A549 treated with AZD2906 at 1 μM for 4 hours (cell line): Measurements from ENCODE around the gene KAT8. TPM values are rescaled to one million over a fixed set of nuclear protein-coding genes. Genes with fewer than 3 reads are reported as not detected.

Experiments
- total RNA-seq: library from RNA; stranded (reverse); fragments of 200-300 nt; extraction: Qiagen RNA extraction; gene quantifications from 5 replicates; pipeline ENCODE4 v1.2.3, GENCODE V29; 2022

KAT8 gene
- total RNA-seq, result 44.4 to 51.1 TPM (median 49.2 TPM) in 5 replicates

DNA sequence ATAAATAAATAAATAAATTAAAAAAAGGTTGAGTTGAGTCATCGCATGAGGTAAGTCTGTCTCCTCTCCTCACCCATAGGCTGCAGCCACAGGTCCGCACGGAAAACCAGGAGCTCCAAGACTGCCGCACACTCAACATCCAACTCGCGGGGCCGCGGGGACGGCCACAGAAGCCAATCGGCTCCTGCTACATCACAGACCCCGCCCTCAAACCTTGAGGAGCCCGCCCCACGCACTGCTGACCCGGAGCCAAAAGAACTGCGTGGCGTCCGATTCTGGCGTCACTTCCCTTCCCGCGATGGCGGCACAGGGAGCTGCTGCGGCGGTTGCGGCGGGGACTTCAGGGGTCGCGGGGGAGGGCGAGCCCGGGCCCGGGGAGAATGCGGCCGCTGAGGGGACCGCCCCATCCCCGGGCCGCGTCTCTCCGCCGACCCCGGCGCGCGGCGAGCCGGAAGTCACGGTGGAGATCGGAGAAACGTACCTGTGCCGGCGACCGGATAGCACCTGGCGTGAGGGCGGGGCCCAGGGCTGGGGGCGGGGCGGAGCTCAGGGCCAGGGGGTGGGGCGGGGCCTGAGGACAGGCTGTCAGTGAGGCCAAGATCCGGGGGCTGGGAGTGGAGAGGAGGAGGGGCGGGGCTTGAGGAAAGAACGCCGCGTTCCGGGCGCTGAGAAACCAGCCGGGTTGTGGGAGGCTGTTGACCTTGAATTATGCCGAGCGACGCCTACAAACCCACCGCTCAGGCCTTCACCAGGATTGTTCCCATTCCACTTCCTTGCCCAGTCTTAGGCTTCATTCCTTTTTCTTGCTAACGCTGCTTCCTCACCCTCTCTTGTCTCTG lies at the start of gene KAT8:
KAT8 (plus strand) TSS at position 281 of the 839 bp plus-strand sequence; CDS start at position 299, 18 bp downstream.

DNA sequence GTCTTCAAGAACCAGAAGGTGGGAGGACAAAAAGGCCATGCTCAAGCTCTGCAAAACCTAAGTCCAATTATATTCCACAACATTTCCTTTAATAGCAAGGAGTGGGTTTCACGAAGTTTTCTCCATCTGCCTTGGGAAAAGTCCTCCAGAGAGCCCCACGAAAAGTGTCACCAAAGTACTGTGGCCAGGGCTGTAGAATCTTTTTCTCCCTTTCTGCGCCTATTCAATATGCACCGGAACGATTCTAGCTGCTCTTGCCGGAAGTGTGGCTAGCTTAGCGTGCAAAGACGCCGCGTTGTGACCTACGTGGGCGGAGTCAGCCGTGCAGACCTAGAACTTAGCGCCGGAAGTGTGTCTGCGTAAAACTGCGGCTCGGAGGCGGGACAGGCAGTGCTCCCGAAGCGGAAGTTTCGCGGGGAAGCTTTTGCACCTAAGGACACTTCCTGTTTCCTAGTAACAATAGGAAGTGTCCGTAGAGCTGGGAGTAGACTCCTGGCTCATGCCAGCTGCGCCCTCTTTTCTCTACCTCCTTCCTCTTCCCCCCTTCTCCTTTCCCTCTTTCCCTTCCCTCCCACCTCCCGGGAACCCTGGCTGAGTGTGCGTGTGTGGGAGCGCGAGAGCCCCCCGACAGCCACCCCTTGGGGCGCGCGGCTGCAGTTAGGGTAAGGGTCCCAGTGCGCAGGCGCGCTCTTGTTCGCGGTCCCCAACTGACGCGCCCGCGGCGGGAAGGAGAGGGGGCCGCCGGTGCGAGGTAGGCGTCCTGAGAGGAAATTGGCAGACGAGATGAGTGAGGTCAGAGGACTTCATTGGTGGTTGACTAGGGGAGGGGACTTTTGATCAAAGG lies 43.3 kb upstream of the KAT8 start, which contains the start of the genes ZNF646 and ZNF668:
ZNF646 (plus strand) TSS at position 453 of the 844 bp plus-strand sequence. CDS start 1,903 bp downstream, outside the sequence.
ZNF668 (minus strand) TSS at position 271 of the 844 bp plus-strand sequence. CDS start 9,781 bp downstream, outside the sequence.

DNA sequence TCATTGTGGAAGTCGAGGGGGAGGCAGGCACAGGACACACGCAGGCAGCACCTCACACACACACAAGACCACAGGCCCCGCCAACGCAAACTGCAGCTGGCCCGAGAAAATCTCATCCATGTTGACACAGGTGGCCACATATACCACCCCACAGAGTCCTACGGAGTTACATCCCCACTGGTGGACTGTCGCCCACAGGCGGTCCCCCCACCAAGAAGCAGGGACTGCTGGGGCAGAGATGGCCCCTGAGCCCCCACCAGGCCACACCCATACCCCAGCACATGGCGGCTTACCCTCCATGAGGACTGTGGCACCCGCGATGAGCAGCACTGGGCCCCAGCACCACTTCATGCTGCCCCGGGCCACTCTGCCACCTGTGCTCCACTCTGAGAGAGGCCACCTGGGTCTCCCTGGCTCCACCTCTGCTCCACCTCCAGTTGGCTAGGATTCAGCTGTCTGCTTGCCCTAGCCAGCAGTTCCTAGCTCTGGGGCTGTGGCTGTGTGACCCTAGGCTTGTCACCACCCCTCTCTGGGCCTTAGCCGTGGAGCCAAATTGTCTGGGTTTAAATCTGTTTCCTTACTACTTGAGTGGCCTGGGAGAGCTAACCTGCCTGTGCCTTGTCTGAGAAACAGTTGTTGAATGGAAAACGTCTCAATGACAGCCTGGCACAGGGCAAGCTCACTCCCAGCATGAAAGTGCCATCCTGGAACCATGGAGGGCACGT lies 28.8 kb upstream of the KAT8 start, which contains the start of gene PRSS53:
PRSS53 (minus strand) TSS at position 485 of the 725 bp plus-strand sequence; CDS start at position 351, 134 bp downstream.

DNA sequence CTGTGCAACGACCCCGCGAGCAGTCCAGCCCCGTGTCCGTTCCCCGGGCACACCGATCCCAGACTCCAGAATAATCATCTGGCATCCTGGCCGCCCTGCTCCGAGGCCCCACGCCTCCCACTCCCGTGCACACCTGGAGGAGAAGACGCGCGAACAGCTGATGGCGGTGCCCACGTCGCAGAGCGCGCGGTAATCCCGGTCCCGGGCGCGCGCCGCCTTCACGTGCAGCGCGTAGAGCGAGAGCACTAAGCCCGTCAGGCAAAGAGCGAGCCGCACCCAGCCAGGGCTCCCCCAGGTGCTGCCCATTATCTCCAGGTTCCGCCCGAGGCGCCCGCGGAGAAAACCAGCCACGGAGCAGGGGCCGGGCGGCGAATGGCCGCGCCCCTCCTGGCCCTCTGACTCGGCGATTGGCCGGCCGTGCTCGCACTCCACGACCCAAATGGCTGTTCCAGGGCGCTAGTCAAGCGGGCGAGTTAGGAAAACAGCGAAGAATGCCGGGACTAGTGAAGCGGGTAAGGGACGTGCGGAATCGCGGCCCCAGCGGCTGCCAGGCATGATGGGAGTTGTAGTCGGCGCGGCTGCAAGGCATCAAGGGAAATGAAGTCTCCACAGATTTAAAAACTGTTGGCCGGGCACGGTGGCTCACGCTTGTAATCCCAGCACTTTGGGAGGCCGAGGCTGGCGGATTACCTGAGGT lies 22.9 kb upstream of the KAT8 start, which contains the start of gene VKORC1:
VKORC1 (minus strand) TSS at position 374 of the 697 bp plus-strand sequence; CDS start at position 306, 68 bp downstream.

DNA sequence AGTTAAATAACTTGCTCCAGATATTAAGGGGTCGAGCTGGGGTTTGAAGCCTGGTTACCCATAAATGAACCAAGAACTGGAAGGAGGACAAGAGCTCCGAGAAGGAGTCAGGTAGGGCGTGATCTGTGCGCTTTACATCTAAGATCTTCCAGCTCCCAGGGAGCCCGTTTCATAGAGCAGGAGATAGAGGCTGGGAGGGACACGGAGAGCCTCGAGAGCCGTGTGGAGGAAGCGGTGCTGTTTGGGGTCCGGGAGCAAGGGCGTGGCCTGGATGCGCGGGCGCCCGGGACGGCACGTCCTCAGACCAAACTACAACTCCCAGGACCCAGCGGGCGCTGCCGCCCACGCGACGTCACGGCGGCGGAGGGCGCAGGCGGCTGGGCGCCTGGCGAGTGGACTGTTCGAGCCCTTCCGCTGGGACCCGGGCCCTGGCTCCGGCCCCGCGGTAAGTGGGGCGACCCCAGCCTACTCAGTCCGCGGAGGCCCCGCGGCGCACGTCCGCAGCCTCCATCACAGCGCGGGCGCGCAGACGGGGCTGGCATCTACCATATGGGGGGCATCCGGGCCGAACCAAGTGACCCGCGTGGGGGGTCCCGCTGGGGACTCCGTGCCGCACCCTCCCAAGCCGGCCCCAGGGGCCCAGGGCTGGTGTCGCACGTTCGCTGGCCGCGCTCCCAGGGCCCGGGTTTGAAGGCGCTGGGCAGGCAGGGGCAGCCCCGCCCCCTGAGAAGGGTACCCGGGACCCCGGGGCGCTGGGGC lies 9.2 kb upstream of the KAT8 start, which contains the start of gene BCKDK:
BCKDK (plus strand) TSS at position 352 of the 759 bp plus-strand sequence. CDS start 838 bp downstream, outside the sequence.

DNA sequence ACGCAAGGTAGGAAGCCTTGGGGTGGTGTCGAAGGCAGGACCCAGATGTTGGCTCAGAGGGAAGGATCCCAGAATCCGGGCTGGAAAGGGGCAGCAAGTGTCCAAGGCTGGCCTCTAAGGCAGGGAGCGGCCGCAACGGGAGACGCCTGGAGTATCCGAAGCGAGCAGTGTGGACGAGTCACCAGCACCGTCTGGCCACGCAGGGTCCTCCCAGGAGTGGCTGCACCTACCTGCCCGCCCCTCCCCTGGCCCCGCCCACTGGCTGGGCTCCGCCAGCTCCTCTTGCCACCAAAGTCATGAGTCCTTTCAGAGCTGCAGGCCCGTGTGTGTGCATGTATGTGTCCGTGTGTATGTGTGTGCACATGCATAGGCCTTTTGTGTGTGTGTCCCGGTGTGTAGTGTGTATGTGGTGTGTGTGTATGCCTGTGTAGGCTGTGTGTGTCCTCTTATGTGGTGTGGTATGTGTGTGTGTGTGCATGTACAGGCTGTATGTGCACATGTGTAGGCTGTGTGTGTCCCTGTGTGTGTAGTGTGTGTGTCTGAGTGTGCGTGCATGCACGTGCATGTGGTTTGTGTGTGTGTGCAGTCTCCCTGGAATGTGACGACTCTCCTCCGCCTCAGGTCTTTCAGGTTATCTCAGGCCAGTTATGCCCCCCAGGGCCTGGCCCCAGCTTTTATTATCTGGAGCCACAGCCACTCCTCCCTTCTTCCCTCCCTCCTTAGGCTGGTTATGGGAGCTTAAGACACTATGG lies 18.2 kb downstream of the KAT8 start, which contains the start of gene PRSS8:
PRSS8 (minus strand) TSS at position 193 of the 752 bp plus-strand sequence. CDS start 229 bp downstream, outside the sequence.

DNA sequence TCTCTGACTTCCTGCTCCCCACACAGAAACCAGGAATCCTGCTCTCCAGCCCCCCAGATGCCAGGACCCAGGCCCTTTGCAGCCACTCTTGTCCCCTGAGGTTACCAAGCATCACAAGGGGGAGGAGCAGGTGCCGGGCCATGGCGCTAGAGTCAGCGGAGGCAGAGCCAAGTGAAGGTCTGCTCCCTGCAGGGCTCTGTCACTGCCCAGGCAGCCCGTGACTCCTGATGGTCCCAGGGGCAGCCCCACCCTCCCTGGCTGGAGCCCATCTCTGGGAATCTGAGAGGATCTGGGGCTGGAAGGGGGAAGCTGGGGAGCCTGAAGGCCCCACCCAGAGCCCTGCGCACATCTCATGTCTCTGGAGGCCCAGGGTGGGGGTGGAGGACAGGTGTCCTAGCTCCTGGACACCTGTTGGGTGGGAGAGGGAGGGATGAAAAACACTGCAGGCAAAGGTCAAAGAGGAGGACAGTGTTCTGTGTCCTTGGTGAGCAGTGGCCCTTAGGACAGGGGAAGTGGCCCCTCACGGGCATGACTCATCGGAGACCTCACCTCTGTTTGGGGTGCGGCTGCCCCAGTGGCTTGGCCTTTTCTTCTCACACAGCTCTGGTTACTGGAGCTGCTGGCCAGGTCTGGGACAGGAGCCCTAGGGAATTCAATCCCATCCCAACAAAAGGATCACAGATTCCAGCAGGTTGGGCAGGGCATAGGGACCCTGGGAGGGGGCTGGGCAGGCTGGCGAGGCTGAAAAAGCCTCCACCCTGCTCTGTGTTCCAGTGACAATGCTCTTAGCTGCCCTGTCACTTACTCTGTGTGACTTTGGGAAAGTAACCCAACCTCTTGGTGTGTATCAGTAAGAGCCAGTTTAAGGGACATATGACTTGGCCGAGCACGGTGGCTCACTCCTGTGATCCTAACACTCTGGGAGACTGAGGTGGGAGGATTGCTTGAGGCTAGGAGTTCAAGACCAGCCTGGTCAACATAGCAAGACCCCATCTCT lies 32.7 kb downstream of the KAT8 start, which contains the start of gene PRSS36:
PRSS36 (minus strand) TSS at position 173 of the 997 bp plus-strand sequence; CDS start at position 142, 31 bp downstream.

DNA sequence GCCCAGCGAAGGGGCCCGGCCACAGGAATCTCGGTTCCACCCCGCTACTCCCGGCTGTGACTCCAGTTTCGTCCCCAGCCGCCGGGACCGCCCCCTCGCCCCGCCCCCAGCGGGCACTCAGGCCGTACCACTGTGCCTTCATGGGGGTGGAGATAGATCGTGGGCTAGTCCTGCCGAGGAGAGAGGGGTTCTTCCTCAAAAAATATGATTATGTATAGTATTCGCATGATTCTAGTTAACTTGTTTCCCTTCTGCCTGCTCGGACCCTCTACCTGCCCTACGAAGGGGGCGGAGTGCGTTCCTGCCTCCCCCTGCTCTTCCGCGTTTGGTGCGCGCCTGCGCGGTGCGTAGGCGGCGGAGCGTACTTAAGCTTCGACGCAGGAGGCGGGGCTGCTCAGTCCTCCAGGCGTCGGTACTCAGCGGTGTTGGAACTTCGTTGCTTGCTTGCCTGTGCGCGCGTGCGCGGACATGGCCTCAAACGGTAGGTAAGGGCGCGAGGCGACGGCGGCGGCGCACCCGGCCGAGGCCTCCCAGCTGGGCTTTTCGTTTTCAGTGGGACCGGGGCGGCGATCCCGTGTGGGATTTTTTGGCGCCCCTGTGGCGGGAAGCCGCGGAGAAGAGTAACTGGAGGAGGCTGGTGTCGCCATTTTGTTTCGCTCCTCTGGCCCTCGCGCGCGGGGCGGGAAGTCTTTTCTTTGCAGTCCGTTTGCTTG lies 62.4 kb downstream of the KAT8 start, which contains the start of gene FUS:
FUS (plus strand) TSS at position 393 of the 713 bp plus-strand sequence; CDS start at position 469, 76 bp downstream.

Other genes starting within 250 kb of the KAT8 start
- gene BCL7C, start 223.6 kb upstream of the KAT8 start, total RNA-seq, result 26.3 to 45.4 TPM (median 43.8 TPM) in 5 replicates
- 0.16 to 0.29 TPM (median 0.17 TPM) in 5 replicates for gene CTF1, start 221.1 kb upstream of the KAT8 start, total RNA-seq
- gene FBXL19, start 194.1 kb upstream of the KAT8 start, total RNA-seq, result 12.0 to 20.0 TPM (median 16.8 TPM) in 5 replicates
- gene ORAI3, start 168.6 kb upstream of the KAT8 start, total RNA-seq, result 10.3 to 14.7 TPM (median 12.3 TPM) in 5 replicates
- gene SETD1A, start 159.9 kb upstream of the KAT8 start, total RNA-seq, result 18.3 to 20.3 TPM (median 18.6 TPM) in 5 replicates
- gene HSD3B7, start 132.5 kb upstream of the KAT8 start, total RNA-seq, result 13.5 to 17.0 TPM (median 14.5 TPM) in 5 replicates
- 1.4 to 1.7 TPM (median 1.6 TPM) in 5 replicates for gene STX1B, start 107.0 kb upstream of the KAT8 start, total RNA-seq
- 49.2 to 67.7 TPM (median 62.8 TPM) in 5 replicates for gene STX4, start 84.1 kb upstream of the KAT8 start, total RNA-seq
- gene ZNF668, start 43.4 kb upstream of the KAT8 start, total RNA-seq, result 13.2 to 20.9 TPM (median 15.8 TPM) in 5 replicates
- gene ZNF646, start 43.2 kb upstream of the KAT8 start, total RNA-seq, result 9.3 to 10.8 TPM (median 9.9 TPM) in 5 replicates
- gene PRSS53, start 28.7 kb upstream of the KAT8 start, total RNA-seq, result 1.1 to 2.1 TPM (median 1.4 TPM) in 5 replicates
- gene VKORC1, start 22.9 kb upstream of the KAT8 start, total RNA-seq, result 99.8 to 149 TPM (median 147 TPM) in 5 replicates
- 42.8 to 59.1 TPM (median 54.4 TPM) in 5 replicates for gene BCKDK, start 9.3 kb upstream of the KAT8 start, total RNA-seq
- gene PRSS8, start 18.1 kb downstream of the KAT8 start, total RNA-seq, result 1.2 to 1.8 TPM (median 1.4 TPM) in 5 replicates
- 0.84 to 2.1 TPM (median 1.3 TPM) in 5 replicates for gene PRSS36, start 32.4 kb downstream of the KAT8 start, total RNA-seq
- 494 to 572 TPM (median 537 TPM) in 5 replicates for gene FUS, start 62.5 kb downstream of the KAT8 start, total RNA-seq
- 26.9 to 41.9 TPM (median 35.6 TPM) in 5 replicates for gene PYCARD, start 85.1 kb downstream of the KAT8 start, total RNA-seq
- gene TRIM72, start 96.5 kb downstream of the KAT8 start, total RNA-seq, result 0.01 to 0.06 TPM (median 0.02 TPM) in 5 replicates
- not detected in 5 replicates for gene PYDC1, start 99.5 kb downstream of the KAT8 start, total RNA-seq
- gene ITGAM, start 142.3 kb downstream of the KAT8 start, total RNA-seq, result 1.1 to 1.6 TPM (median 1.3 TPM) in 5 replicates
- 0.86 to 1.4 TPM (median 1.1 TPM) in 5 replicates for gene ITGAX, start 237.5 kb downstream of the KAT8 start, total RNA-seq